A549 (cell line): ENCODE results near the gene AMMECR1.

ENCODE experiments used
- CBX2 ChIP-seq: fragments of 200-600 bp; sonication (generic); IDR thresholded peaks from 2 replicates; pipeline ENCODE4 v1.6.1; 2016; ENCODE audit warnings: low read depth, mild to moderate bottlenecking, borderline replicate concordance
- FOSB ChIP-seq: fragments of 250-450 bp; sonication (Bioruptor Pico); IDR thresholded peaks from 2 replicates; pipeline ENCODE4 v1.5.0; 2020; ENCODE audit warnings: mild to moderate bottlenecking, moderate library complexity
- PHF8 ChIP-seq: fragments of 200-600 bp; sonication (generic); IDR thresholded peaks from 2 replicates; pipeline ENCODE4 v1.6.1; 2016; ENCODE audit warnings: low read depth, mild to moderate bottlenecking, antibody characterized with exemption, moderate library complexity, borderline replicate concordance
- REST ChIP-seq: fragments of 200-600 bp; sonication (generic); IDR thresholded peaks from 2 replicates; pipeline ENCODE4 v1.6.1; 2016; ENCODE audit warnings: antibody characterized with exemption, mild to moderate bottlenecking, moderate library complexity
- SMC3 ChIP-seq: fragments of >200 bp; sonication (Bioruptor Twin); formaldehyde crosslinking; IDR thresholded peaks from 3 replicates; pipeline ENCODE4 v1.6.1; 2018; ENCODE audit warnings: inconsistent platforms
- TF ChIP-seq, protein P1 (sequence below): fragments of >200 bp; sonication (Bioruptor Twin); formaldehyde crosslinking; IDR thresholded peaks from 3 replicates; pipeline ENCODE4 v1.5.1; 2016

DNA sequence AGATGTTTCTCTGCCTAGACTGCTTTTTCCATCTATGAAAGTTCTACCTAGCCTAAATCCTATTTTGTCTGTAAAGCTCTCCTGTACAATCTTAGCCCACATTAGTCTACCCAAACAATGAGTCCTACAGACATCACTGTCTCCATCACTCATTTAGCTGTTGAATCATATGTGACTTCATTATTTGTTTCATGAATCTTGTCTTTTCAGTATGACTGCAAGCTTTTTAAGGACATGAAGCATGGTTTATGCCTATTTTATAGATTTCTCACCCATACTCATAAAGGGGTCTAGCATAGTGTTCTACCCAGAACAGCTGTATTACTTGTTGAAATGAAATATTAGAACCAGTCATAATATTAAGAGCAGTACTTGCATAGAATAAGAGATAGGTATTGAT lies 13.0 kb downstream of the AMMECR1 start:
- TF ChIP-seq, protein P1, sequence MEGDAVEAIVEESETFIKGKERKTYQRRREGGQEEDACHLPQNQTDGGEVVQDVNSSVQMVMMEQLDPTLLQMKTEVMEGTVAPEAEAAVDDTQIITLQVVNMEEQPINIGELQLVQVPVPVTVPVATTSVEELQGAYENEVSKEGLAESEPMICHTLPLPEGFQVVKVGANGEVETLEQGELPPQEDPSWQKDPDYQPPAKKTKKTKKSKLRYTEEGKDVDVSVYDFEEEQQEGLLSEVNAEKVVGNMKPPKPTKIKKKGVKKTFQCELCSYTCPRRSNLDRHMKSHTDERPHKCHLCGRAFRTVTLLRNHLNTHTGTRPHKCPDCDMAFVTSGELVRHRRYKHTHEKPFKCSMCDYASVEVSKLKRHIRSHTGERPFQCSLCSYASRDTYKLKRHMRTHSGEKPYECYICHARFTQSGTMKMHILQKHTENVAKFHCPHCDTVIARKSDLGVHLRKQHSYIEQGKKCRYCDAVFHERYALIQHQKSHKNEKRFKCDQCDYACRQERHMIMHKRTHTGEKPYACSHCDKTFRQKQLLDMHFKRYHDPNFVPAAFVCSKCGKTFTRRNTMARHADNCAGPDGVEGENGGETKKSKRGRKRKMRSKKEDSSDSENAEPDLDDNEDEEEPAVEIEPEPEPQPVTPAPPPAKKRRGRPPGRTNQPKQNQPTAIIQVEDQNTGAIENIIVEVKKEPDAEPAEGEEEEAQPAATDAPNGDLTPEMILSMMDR: no peak
- TF ChIP-seq CBX2: no peak
- no peak for TF ChIP-seq FOSB
- TF ChIP-seq SMC3: no peak
- TF ChIP-seq PHF8: no peak
- TF ChIP-seq REST: no peak
